KG1 (cell line): ENCODE results near the gene CXCL11.
"Not testable (repeated sequence)": the region's sequence is repeated elsewhere in the genome, so short reads cannot be mapped to it uniquely, and the experiment has no call there.

Source experiments
- DNase-seq: peaks from one replicate; lab custom pipeline; 2025; lab: John Stamatoyannopoulos, UW

CXCL11 gene

GRCh38 chr4:76035799-76036380, at the start of gene CXCL11:
Gene CXCL11 (minus strand): TSS chr4:76036070. CDS start chr4:76035987, 83 bp downstream.
- no peak for DNase-seq

DNA sequence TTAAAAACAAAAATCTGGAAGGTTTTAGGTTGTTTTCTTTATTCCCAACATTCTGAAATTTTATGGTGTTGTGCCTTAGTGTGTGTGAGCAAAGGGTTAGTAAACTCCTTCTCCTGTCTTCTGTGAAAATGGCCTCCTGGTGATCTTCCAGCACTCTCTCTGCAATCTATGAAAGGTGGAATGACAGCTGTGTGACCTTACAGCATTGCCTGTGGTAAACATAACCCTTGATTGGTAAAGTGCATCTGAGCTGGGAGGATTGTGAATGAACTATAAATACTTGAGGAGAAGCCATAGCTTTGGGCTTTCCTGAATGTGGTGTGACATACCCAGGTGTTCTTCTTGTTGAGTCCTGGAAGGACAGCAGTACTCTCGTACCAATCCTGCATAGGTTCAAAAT, 48.7 kb upstream of the CXCL11 start:
- no peak for DNase-seq

GRCh38 chr4:76083386-76083988, 47.6 kb upstream of the CXCL11 start:
- DNase-seq = no peak

DNA sequence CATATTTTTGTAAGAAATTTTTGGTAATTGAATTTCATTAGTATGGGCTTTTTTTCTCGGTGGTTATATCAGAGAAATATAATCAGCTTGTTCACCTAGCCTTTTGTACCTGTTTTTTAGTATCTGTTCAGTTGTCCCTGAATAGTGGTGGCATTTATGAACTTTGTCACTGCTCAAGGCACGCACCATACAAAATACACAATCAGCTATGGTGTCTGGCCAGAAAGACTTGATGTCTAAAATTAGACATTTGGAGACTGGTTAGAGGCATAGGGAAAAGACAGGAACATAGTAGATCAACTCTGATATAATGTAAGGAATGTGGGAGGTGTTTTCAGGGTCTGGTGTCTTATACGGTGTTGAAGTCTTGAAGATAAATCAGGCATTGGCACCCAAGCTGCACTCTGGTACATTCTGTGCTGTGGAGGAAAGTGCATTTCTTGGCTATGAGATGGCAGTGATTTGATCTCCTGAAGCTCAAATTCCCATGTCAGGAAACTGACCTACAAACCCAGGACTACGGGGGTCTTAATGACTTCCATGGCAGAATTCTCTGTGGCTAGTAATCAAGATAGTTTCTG, 42.3 kb upstream of the CXCL11 start:
- no peak for DNase-seq

- no peak for DNase-seq
Measured at GRCh38 chr4:76074993-76075600, 39.2 kb upstream of the CXCL11 start.

DNA sequence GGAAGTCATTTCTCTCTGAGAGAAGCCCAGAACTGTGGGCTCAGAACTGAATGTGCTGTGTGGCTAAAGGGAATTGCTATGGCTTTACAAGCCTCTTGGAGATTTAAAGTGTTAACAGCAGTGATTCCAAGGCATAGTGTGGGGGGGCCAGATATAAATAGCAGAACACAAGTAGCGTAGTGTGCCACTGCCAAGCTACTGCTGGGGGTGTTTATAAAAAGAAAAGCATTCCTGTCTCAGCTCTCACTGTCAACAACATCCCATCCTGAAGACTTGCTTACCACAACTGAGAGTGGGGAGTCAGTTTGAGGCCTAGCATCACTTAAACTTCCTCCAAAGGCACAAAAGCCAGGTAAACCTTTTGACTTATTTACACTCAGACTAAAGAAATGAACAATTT, 38.6 kb upstream of the CXCL11 start, which contains the start of gene ART3:
ART3 (plus strand) TSS at position 242 of the 400 bp plus-strand sequence. CDS start 1,181 bp downstream, outside the sequence.
- no peak for DNase-seq

DNA sequence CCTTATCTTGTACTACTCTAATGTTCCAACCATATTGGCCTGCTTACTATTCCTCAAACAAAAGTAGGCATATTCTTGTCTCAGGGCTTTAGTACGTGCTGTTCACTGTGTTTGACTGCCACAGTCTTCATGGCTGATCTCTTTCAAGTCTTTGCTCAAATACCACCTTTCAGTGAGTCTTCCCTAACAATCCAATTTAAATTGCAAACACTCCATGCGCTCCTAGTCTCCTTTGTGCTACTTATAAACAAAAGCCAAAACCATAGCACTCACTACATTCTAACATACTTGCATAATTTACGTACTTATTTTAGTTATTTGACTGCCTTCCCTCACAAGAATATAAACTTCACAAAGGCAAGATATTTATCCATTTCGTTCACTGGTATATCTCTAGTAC, 36.9 kb upstream of the CXCL11 start:
- DNase-seq = no peak

GRCh38 chr4:76067652-76068286, 31.9 kb upstream of the CXCL11 start:
- peak; percentile 46 for DNase-seq

DNA sequence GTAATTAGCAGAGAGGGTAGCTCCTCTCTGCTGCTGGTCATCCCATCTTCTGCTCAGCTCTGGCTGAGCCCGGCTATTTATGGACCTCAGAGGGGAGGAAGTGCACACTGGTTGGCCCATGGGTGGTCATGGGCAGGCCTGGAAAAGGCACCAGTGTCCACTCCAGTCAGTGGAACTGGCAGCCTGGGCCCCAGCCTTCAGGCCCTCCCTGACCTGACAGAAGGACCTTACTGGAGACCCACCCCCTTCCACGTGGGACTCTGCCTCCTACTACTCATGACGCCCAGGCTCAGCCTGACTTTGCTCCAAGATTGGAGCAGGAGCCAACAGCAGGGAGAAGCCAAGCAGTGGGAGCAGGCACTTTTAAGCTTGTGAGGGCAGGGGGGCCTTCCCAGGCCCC, 30.7 kb upstream of the CXCL11 start:
- no peak for DNase-seq

- no peak for DNase-seq
Measured at GRCh38 chr4:76061982-76062381, 26.1 kb upstream of the CXCL11 start.

DNA sequence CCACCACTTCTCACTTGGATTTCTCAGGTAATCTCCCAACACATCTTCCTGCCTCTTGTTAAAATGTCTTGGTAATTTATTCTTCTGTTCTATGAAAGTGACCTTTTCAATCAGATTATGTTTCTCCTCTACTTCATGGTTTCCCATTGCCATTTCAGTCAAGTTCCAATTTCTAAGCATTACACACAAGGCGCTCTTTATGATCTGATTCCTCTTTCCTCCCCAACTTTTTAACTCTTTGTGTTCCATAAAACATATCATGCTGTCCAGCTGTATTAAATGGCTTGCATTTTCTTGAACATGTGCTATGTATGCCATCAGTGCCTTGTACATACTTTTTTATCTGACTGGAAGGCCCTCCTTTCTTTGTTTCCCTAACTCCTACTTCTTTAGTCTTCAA, 25.6 kb upstream of the CXCL11 start:
- DNase-seq = no peak

- no peak for DNase-seq
Measured at GRCh38 chr4:76060506-76060905, 24.6 kb upstream of the CXCL11 start.

DNA sequence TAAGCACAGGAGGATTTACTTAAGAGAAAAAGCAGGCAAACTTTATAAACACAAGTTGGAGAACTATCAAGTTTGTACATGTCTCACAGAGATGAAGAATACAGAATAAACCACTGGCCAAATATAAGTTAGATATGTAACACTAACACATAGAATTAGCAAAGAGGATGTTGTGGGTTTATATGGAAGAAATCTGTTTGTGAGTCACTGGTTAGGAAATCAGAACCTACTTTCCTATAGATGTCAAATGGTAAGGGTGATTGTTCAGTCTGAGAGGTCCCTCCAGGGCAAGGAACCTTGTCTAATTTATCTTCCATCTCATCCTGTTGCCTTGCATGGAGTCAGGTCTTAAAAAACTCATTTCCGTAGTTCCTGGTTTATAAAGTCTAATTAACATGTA, 23.9 kb upstream of the CXCL11 start:
- DNase-seq = no peak

GRCh38 chr4:76058888-76059426, 23.1 kb upstream of the CXCL11 start:
- DNase-seq = no peak

- no peak for DNase-seq
Measured at GRCh38 chr4:76058302-76058701, 22.4 kb upstream of the CXCL11 start.

DNA sequence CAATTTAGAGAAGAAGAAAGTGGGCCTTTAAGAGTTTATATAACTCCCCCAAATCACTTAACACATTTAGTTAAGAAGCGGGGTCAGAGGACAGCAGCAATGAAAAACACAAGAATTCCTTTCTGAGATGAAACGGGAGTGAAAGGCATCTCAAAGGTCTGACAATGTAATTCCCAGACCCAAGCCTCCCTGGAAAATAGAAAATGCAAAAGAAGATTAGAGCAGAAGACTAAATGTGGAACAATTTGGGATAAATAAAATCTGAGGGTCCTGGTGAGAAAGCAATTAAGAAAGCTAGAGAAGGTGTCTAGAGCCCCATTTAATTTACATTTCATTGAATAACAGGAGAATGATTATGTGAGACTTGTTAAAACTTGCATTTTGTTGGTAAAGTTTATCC, 19.6 kb upstream of the CXCL11 start:
- no peak for DNase-seq

DNA sequence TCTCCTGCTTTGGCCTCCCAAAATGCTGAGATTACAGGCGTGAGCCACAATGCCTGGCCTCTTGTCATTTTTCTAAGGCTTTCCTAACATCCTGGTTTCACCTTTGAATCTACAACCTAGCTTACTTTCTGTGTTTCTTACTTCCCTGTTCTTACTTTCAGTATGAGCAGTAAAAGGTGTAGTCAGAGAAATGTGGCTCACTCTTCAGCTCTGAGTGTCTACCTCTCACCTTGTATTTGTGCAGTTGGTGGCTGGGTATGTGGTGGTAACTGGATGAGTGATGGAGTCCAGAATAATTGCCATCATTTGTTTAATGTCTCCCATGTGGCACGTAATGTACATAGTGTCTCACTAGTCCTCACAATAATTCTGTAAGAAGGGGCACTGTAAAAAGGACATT, 19.1 kb upstream of the CXCL11 start:
- DNase-seq = no peak

DNA sequence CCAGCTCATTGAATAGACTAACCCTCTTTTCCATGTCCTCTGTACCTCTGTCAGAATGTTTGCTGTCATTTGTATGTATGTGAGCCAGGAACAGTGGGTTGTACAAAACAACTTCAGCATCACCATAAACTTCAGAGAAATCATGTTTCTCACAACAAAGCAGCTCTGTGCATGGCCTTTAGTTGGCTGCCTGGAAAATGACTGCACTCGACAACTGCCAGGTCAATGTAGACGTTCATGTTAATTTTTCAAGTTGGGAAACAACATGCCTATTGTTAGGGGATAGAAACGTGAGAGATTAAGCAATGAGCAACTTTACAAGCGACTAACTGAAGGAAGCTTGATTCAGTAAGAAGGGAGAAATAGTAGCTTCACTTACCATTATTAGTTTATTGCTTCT, 17.9 kb upstream of the CXCL11 start:
- DNase-seq = no peak

DNA sequence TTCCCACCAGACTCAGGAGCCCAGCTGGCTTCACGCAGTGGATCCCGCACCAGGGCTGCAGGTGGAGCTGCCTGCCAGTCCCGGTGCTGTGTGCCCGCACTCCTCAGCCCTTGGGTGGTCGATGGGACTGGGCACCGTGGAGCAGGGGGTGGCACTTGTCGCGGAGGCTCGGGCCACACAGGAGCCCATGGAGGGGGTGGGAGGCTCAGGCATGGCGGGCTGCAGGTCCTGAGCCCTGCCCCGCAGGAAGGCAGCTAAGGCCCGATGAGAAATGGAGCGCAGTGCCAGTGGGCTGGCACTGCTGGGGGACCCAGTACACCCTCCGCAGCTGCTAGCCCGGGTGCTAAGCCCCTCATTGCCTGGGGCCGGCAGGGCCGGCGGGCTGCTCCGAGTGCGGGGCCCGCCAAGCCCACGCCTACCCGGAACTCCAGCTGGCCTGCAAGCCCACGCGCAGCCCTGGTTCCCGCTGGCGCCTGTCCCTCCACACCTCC, 14.7 kb upstream of the CXCL11 start:
- not testable (repeated sequence) for DNase-seq

- not testable (repeated sequence) for DNase-seq
Measured at GRCh38 chr4:76049860-76050416, 14.1 kb upstream of the CXCL11 start.

GRCh38 chr4:76044686-76045085, 8.8 kb upstream of the CXCL11 start:
- DNase-seq = not testable (repeated sequence)

DNA sequence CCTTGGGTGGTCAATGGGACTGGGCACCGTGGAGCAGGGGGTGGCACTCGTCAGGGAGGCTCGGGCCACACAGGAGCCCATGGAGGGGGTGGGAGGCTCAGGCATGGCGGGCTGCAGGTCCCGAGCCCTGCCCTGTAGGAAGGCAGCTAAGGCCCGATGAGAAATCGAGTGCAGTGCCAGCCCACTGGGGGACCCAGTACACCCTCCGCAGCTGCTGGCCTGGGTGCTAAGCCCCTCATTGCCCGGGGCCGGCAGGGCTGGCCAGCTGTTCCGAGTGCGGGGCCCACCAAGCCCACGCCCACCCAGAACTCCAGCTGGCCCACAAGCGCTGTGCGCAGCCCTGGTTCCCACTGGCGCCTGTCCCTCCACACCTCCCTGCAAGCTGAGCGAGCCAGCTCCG, 7.4 kb upstream of the CXCL11 start:
- not testable (repeated sequence) for DNase-seq
